GM19240 (cell line): ENCODE results near the gene RPS15A.
"Not testable (repeated sequence)": the region's sequence is repeated elsewhere in the genome, so short reads cannot be mapped to it uniquely, and the experiment has no call there.

Source experiments
- DNase-seq: peaks from one replicate; pipeline ENCODE4 v3.0.0; 2011; ENCODE audit warnings: low spot score; ENCODE audit not compliant: insufficient read length

Gene RPS15A

GRCh38 chr16:18756639-18757038, 33.5 kb downstream of the RPS15A start:
- DNase-seq: not testable (repeated sequence)

GRCh38 chr16:18742870-18743269, 47.3 kb downstream of the RPS15A start:
- DNase-seq: not testable (repeated sequence)

- DNase-seq: not testable (repeated sequence)
Observed at GRCh38 chr16:18740027-18740426, 50.1 kb downstream of the RPS15A start.

- DNase-seq: not testable (repeated sequence)
Observed at GRCh38 chr16:18738768-18739167, 51.4 kb downstream of the RPS15A start.

GRCh38 chr16:18734279-18734678, 55.9 kb downstream of the RPS15A start:
- not testable (repeated sequence) for DNase-seq
